NOMO-1 (cell line): ENCODE results near the gene PPP1R18.
"Not testable (repeated sequence)": the region's sequence is repeated elsewhere in the genome, so short reads cannot be mapped to it uniquely, and the experiment has no call there.

Source experiments
- DNase-seq, 2 experiments: peaks; one replicate each; lab custom pipeline; 2025; ENCODE audit not compliant: unreplicated experiment in 2 of 2; lab: John Stamatoyannopoulos, UW

The PPP1R18 gene

GRCh38 chr6:30686009-30686907 lies at the start of gene PPP1R18:
Gene PPP1R18, minus strand, starts transcription at chr6:30686645. Its CDS starts 627 bp downstream, at chr6:30686018.
- DNase-seq: peak; percentile 27 to 59

GRCh38 chr6:30735668-30736314 lies 49.3 kb upstream of the PPP1R18 start:
- DNase-seq: no peak

GRCh38 chr6:30732237-30732943 lies 45.9 kb upstream of the PPP1R18 start:
- no peak for DNase-seq

- no peak for DNase-seq
Measured at GRCh38 chr6:30730601-30731435, 44.4 kb upstream of the PPP1R18 start.

GRCh38 chr6:30727920-30728553 lies 41.6 kb upstream of the PPP1R18 start:
- DNase-seq: no peak

- no peak for DNase-seq
Measured at GRCh38 chr6:30726506-30727413, 40.3 kb upstream of the PPP1R18 start.

- no peak for DNase-seq
Measured at GRCh38 chr6:30725713-30726505, 39.5 kb upstream of the PPP1R18 start.

- DNase-seq: no peak
Measured at GRCh38 chr6:30724906-30725667, 38.6 kb upstream of the PPP1R18 start.

- not testable (repeated sequence) for DNase-seq
Measured at GRCh38 chr6:30723843-30724741, 37.6 kb upstream of the PPP1R18 start.

- not testable (repeated sequence) for DNase-seq
Measured at GRCh38 chr6:30723159-30723842, 36.9 kb upstream of the PPP1R18 start.

GRCh38 chr6:30722280-30723112 lies 36.1 kb upstream of the PPP1R18 start:
- peak; percentile 59 to 67 for DNase-seq

GRCh38 chr6:30722025-30722279 lies 35.5 kb upstream of the PPP1R18 start:
- not testable (repeated sequence) for DNase-seq

- DNase-seq: peak; percentile 83 to 96
Measured at GRCh38 chr6:30721198-30722024, 35.0 kb upstream of the PPP1R18 start.

GRCh38 chr6:30720738-30721197 lies 34.3 kb upstream of the PPP1R18 start:
- peak; percentile 56 to 76 for DNase-seq
